ENCODE results near the gene SLC12A1. TPM values are rescaled to one million over a fixed set of nuclear protein-coding genes. Genes with fewer than 3 reads are reported as not detected.

Gene SLC12A1
- polyA plus RNA-seq, 2 of the 4 experiments (the other 2 are of a cell fraction), result not detected

DNA sequence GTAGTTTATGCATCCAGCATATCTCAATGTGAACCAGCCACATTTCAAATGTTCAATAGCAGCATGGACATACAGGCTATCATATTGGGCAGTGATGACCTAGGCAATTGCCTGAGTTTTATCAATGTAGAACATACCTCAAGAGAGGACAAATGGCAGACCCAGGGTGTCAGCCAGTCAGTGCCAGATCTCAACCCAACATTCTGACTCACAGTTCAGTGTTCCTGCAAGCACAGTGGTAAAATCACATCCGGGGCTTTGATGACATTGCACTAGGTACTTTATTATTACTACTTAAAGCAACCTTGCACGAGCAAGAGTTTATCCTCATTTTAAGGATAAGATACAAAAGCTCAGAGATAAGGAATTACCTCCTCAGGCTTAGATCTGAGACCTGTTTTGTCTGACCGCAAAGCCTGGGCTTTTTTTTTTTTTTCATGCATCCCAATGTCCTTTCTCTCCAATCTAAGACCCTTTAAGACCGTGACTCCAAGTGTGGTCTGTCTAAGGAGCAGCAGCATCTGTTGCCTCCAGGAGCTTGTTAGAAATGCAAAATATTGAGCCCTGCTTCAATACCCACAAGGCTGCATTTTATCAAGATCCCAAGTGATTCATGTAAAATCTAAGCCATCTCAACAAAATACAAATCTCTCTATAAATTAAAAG, 60.1 kb downstream of the SLC12A1 start:
- 21% methylated on average over 4 of the region's 4 CpGs for WGBS (ENCODE audit: missing lambda C conversion rate)
- TF ChIP-seq NPAS2 (CRISPR knock-in tag; IDR thresholded peaks at IDR 0.05; ENCODE audit: borderline replicate concordance) (no peak), EHMT2 (IDR thresholded peaks at IDR 0.05; ENCODE audit: low read depth) (no peak), RAD21 (conservative IDR thresholded peaks at IDR 0.05 in 1 of 2, IDR thresholded peaks at IDR 0.05 in 1 of 2) (no peak), KDM5A (IDR thresholded peaks at IDR 0.05) (no peak), POLR2AphosphoS2 (conservative IDR thresholded peaks at IDR 0.05; ENCODE audit: low read length) (no peak), RARB (CRISPR knock-in tag; IDR thresholded peaks at IDR 0.05) (no peak), FOSL2 (IDR thresholded peaks at IDR 0.05) (no peak), FOSL2 (CRISPR knock-in tag; IDR thresholded peaks at IDR 0.05) (no peak), CEBPB (IDR thresholded peaks at IDR 0.05) (no peak), NFE2L2 (conservative IDR thresholded peaks at IDR 0.05; ENCODE audit: low read length) (no peak), KDM1A (IDR thresholded peaks at IDR 0.05; ENCODE audit: low read depth) (no peak), CHD2 (IDR thresholded peaks at IDR 0.05; ENCODE audit: low read length, partially characterized antibody) (no peak), RNF2 (IDR thresholded peaks at IDR 0.05; ENCODE audit: borderline replicate concordance, low read depth) (no peak), HOXA7 (CRISPR knock-in tag; IDR thresholded peaks at IDR 0.05) (no peak), CHD4 (IDR thresholded peaks at IDR 0.05; ENCODE audit: borderline replicate concordance) (no peak), MAZ (IDR thresholded peaks at IDR 0.05; ENCODE audit: borderline replicate concordance, low read depth, low read length) (no peak), PHF8 (IDR thresholded peaks at IDR 0.05; ENCODE audit: borderline replicate concordance, low read depth) (no peak), SREBF2 (IDR thresholded peaks at IDR 0.05) (no peak), CBX2 (IDR thresholded peaks at IDR 0.05; ENCODE audit: borderline replicate concordance, low read depth) (no peak), HOXB5 (CRISPR knock-in tag; IDR thresholded peaks at IDR 0.05) (no peak), MAFK (IDR thresholded peaks at IDR 0.05; ENCODE audit: partially characterized antibody) (no peak)
- FAIRE-seq (no peak), DNase-seq (ENCODE audit: low read depth in 1 of 2, low spot score in 1 of 2) (no peak), ATAC-seq (no peak)
- CTCF ChIA-PET, result interaction anchor here (0.6 to 1.7 kb wide), 3 partner anchors 19 to 964 kb away, joined by 4 to 5 read pairs (median 4); no protein-coding TSS in a partner anchor
- H3K4me1 ChIP-seq, result no peaks in the 10 kb centered on the region
- POLR2A ChIA-PET, result no interaction called here
- no peak overlapping the region for H3K27ac ChIP-seq
- H3K4me2 ChIP-seq, result no peak overlapping the region
- H3K9me3 ChIP-seq, result no peaks in the 10 kb centered on the region
- no peak overlapping the region for H3K4me3 ChIP-seq

DNA sequence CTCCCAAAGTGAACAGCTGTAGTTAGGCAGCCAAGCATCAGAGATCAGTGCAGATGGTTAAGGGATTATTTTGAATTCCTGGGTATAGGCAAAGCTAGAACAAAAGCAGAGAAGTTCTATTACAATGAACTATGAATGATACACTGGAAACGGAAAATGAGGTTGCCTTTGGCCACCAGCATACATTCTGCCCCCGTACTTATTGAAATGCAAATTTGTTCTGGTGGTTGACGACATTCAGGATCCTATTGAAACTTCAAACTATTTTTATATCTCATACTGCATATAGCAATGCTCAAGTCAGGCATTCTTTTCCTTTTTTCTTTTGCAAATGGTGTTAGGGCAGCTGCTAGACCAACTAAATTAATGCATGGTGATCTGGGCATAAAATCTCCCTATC, 61.7 kb downstream of the SLC12A1 start:
- Histone ChIP-seq H3K4me1 (no peaks in the 10 kb centered on the region), H3K9me3 (no peaks in the 10 kb centered on the region), H3K4me3 (no peak overlapping the region), H3K4me2 (no peak overlapping the region), H3K27ac (no peak overlapping the region)
- ChIA-PET CTCF (interaction anchor here (1.6 kb wide), 1 partner anchor 17 kb away, joined by 5 read pairs; no protein-coding TSS in a partner anchor), POLR2A (no interaction called here)
- no peak for DNase-seq (ENCODE audit: low read depth in 1 of 2, low spot score in 1 of 2)
- FAIRE-seq, result no peak
- no peak for ATAC-seq
- TF ChIP-seq NR3C1 (IDR thresholded peaks at IDR 0.05), result no peak
- TF ChIP-seq, protein P1, sequence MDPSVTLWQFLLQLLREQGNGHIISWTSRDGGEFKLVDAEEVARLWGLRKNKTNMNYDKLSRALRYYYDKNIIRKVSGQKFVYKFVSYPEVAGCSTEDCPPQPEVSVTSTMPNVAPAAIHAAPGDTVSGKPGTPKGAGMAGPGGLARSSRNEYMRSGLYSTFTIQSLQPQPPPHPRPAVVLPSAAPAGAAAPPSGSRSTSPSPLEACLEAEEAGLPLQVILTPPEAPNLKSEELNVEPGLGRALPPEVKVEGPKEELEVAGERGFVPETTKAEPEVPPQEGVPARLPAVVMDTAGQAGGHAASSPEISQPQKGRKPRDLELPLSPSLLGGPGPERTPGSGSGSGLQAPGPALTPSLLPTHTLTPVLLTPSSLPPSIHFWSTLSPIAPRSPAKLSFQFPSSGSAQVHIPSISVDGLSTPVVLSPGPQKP (IDR thresholded peaks at IDR 0.05; ENCODE audit: low read depth, low read length), result no peak
- no peak for TF ChIP-seq POLR2A (IDR thresholded peaks at IDR 0.05; ENCODE audit: low read length)
- TF ChIP-seq, protein P2, sequence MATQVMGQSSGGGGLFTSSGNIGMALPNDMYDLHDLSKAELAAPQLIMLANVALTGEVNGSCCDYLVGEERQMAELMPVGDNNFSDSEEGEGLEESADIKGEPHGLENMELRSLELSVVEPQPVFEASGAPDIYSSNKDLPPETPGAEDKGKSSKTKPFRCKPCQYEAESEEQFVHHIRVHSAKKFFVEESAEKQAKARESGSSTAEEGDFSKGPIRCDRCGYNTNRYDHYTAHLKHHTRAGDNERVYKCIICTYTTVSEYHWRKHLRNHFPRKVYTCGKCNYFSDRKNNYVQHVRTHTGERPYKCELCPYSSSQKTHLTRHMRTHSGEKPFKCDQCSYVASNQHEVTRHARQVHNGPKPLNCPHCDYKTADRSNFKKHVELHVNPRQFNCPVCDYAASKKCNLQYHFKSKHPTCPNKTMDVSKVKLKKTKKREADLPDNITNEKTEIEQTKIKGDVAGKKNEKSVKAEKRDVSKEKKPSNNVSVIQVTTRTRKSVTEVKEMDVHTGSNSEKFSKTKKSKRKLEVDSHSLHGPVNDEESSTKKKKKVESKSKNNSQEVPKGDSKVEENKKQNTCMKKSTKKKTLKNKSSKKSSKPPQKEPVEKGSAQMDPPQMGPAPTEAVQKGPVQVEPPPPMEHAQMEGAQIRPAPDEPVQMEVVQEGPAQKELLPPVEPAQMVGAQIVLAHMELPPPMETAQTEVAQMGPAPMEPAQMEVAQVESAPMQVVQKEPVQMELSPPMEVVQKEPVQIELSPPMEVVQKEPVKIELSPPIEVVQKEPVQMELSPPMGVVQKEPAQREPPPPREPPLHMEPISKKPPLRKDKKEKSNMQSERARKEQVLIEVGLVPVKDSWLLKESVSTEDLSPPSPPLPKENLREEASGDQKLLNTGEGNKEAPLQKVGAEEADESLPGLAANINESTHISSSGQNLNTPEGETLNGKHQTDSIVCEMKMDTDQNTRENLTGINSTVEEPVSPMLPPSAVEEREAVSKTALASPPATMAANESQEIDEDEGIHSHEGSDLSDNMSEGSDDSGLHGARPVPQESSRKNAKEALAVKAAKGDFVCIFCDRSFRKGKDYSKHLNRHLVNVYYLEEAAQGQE (IDR thresholded peaks at IDR 0.05), result no peak
- WGBS (ENCODE audit: missing lambda C conversion rate), result 19% methylated on average over 3 of the region's 3 CpGs
